Measurements from ENCODE around the gene SH3PXD2B. TPM values are rescaled to one million over a fixed set of nuclear protein-coding genes. Genes with fewer than 3 reads are reported as not detected.

Gene SH3PXD2B
- total RNA-seq, 1 donor from 2014 or later, result 62.4 TPM

DNA sequence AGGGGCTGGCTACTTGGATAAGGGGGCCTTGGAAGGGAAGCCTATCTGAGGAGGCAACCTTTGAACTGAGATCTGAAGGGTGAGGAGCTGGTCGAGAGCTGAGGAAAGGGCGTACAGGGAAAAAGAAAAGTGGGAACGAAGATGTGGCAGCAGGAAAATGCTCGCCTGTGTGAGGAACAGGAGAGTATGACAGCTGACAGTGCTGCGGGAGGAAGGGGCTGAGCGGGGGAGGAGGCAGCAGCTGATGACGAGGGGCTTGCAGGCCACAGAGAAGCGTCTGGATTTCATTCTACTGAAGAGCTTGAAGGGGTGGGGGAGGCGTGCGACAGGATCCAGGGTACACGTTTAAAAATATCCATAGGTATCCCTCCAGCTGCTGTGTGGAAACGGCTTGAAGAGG is 28.9 kb downstream of the SH3PXD2B start:
- Histone ChIP-seq H3K4me3 (ENCODE audit: low read depth, low read length) (no peak overlapping the region), H3K27me3 (ENCODE audit: control insufficient read depth, insufficient read depth, low read length) (no peaks in the 10 kb centered on the region), H3K36me3 (ENCODE audit: control insufficient read depth, insufficient read depth, low read length) (no peaks in the 10 kb centered on the region)
- TF ChIP-seq, protein P1, sequence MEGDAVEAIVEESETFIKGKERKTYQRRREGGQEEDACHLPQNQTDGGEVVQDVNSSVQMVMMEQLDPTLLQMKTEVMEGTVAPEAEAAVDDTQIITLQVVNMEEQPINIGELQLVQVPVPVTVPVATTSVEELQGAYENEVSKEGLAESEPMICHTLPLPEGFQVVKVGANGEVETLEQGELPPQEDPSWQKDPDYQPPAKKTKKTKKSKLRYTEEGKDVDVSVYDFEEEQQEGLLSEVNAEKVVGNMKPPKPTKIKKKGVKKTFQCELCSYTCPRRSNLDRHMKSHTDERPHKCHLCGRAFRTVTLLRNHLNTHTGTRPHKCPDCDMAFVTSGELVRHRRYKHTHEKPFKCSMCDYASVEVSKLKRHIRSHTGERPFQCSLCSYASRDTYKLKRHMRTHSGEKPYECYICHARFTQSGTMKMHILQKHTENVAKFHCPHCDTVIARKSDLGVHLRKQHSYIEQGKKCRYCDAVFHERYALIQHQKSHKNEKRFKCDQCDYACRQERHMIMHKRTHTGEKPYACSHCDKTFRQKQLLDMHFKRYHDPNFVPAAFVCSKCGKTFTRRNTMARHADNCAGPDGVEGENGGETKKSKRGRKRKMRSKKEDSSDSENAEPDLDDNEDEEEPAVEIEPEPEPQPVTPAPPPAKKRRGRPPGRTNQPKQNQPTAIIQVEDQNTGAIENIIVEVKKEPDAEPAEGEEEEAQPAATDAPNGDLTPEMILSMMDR (IDR thresholded peaks at IDR 0.05; ENCODE audit: insufficient read depth, low read length, poor library complexity, severe bottlenecking), result no peak
- DNase-seq (ENCODE audit: low read depth), result no peak

- Histone ChIP-seq H3K27me3 (ENCODE audit: control insufficient read depth, insufficient read depth, low read length) (no peaks in the 10 kb centered on the region), H3K4me3 (ENCODE audit: low read depth, low read length) (no peak overlapping the region), H3K36me3 (ENCODE audit: control insufficient read depth, insufficient read depth, low read length) (no peaks in the 10 kb centered on the region)
- no peak for DNase-seq (ENCODE audit: low read depth)
- TF ChIP-seq, protein P1 (IDR thresholded peaks at IDR 0.05; ENCODE audit: insufficient read depth, low read length, poor library complexity, severe bottlenecking), result no peak
Observed at GRCh38 chr5:172424808-172425207, 29.5 kb downstream of the SH3PXD2B start.

- Histone ChIP-seq H3K4me3 (ENCODE audit: low read depth, low read length) (no peak overlapping the region), H3K36me3 (ENCODE audit: control insufficient read depth, insufficient read depth, low read length) (no peaks in the 10 kb centered on the region), H3K27me3 (ENCODE audit: control insufficient read depth, insufficient read depth, low read length) (no peaks in the 10 kb centered on the region)
- TF ChIP-seq, protein P1 (IDR thresholded peaks at IDR 0.05; ENCODE audit: insufficient read depth, low read length, poor library complexity, severe bottlenecking), result no peak
- DNase-seq (ENCODE audit: low read depth), result no peak
Observed at GRCh38 chr5:172424111-172424490, 30.2 kb downstream of the SH3PXD2B start.

DNA sequence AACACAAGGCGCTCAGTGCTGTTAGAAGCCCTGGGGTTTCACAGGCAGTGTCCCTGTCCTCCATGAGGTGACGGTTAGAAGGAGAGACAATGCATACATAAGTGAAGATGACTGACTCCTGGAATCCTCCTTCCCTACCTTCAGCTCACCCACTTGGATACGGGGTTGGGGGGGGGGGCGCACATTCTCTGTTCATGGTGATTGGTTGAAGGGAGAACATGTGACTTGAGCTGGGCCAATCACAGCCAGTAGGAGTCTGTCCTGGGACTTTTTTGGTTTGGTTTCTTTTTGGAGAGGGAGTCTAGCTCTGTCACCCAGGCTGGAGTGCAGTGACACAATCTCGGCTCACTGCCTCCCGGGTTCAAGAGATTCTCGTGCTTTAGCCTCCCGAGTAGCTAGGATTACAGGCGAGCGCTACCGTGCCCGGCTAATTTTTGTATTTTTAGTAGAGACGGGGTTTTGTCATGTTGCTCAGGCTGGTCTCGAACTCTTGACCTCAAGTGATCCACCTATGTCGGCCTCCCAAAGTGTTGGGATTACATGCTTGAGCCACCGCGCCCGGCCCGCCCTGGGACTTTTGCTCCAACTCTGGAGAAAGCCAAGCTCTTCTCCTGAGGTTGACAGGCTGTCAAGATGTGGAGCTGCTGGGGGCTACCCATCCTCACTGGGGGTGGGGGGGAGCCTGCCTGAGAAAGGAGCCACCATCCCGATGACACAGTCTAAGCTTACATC is 30.8 kb downstream of the SH3PXD2B start:
- DNase-seq (ENCODE audit: low read depth), result no peak
- no peak overlapping the region for H3K4me3 ChIP-seq (ENCODE audit: low read depth, low read length)
- TF ChIP-seq, protein P1 (IDR thresholded peaks at IDR 0.05; ENCODE audit: insufficient read depth, low read length, poor library complexity, severe bottlenecking), result no peak
- no peaks in the 10 kb centered on the region for H3K36me3 ChIP-seq (ENCODE audit: control insufficient read depth, insufficient read depth, low read length)
- H3K27me3 ChIP-seq (ENCODE audit: control insufficient read depth, insufficient read depth, low read length), result no peaks in the 10 kb centered on the region

- TF ChIP-seq, protein P1 (IDR thresholded peaks at IDR 0.05; ENCODE audit: insufficient read depth, low read length, poor library complexity, severe bottlenecking), result no peak
- Histone ChIP-seq H3K4me3 (ENCODE audit: low read depth, low read length) (no peak overlapping the region), H3K27me3 (ENCODE audit: control insufficient read depth, insufficient read depth, low read length) (no peaks in the 10 kb centered on the region), H3K36me3 (ENCODE audit: control insufficient read depth, insufficient read depth, low read length) (no peaks in the 10 kb centered on the region)
- no peak for DNase-seq (ENCODE audit: low read depth)
Observed at GRCh38 chr5:172422255-172422654, 32.1 kb downstream of the SH3PXD2B start.

GRCh38 chr5:172421020-172421419 is 33.3 kb downstream of the SH3PXD2B start:
- H3K27me3 ChIP-seq (ENCODE audit: control insufficient read depth, insufficient read depth, low read length), result no peaks in the 10 kb centered on the region
- no peak overlapping the region for H3K4me3 ChIP-seq (ENCODE audit: low read depth, low read length)
- DNase-seq (ENCODE audit: low read depth), result no peak
- no peaks in the 10 kb centered on the region for H3K36me3 ChIP-seq (ENCODE audit: control insufficient read depth, insufficient read depth, low read length)
- TF ChIP-seq, protein P1 (IDR thresholded peaks at IDR 0.05; ENCODE audit: insufficient read depth, low read length, poor library complexity, severe bottlenecking), result no peak

All from kidney epithelial cell (primary cell).